Ishikawa (cell line): ENCODE results near the gene HASPIN.

Source experiments
- CEBPB ChIP-seq: IDR thresholded peaks from 2 replicates; pipeline ENCODE4 v1.6.1; 2012
- CREB1 ChIP-seq: IDR thresholded peaks from 2 replicates; pipeline ENCODE4 v1.6.1; 2012; ENCODE audit warnings: low read depth
- EGR1 ChIP-seq: IDR thresholded peaks from 2 replicates; pipeline ENCODE4 v1.6.1; 2012
- EP300 ChIP-seq: IDR thresholded peaks from 2 replicates; pipeline ENCODE4 v1.6.1; 2012; ENCODE audit warnings: borderline replicate concordance
- FOXM1 ChIP-seq: IDR thresholded peaks from 2 replicates; pipeline ENCODE4 v1.6.1; 2012; ENCODE audit warnings: low read depth, borderline replicate concordance
- MAX ChIP-seq: IDR thresholded peaks from 2 replicates; pipeline ENCODE4 v1.6.1; 2012
- NFIC ChIP-seq: IDR thresholded peaks from 2 replicates; pipeline ENCODE4 v1.6.1; 2012
- RAD21 ChIP-seq: IDR thresholded peaks from 2 replicates; pipeline ENCODE4 v1.6.1; 2012; ENCODE audit warnings: low read depth
- REST ChIP-seq: IDR thresholded peaks from 2 replicates; pipeline ENCODE4 v1.6.1; 2012; ENCODE audit warnings: low read depth, mild to moderate bottlenecking
- TAF1 ChIP-seq: IDR thresholded peaks from 2 replicates; pipeline ENCODE4 v1.6.1; 2012; ENCODE audit warnings: low read depth, mild to moderate bottlenecking
- TCF12 ChIP-seq: IDR thresholded peaks from 2 replicates; pipeline ENCODE4 v1.6.1; 2012; ENCODE audit warnings: low read depth
- TEAD4 ChIP-seq: IDR thresholded peaks from 2 replicates; pipeline ENCODE4 v1.6.1; 2012
- USF1 ChIP-seq: IDR thresholded peaks from 2 replicates; pipeline ENCODE4 v1.6.1; 2012
- YY1 ChIP-seq: IDR thresholded peaks from 2 replicates; pipeline ENCODE4 v1.6.1; 2012; ENCODE audit warnings: low read depth
- ZBTB7A ChIP-seq: IDR thresholded peaks from 2 replicates; pipeline ENCODE4 v1.6.1; 2012; ENCODE audit warnings: low read depth

The HASPIN gene

GRCh38 chr17:3723556-3724377, at the start of gene HASPIN:
Gene HASPIN, plus strand, starts transcription at chr17:3723903. Its CDS starts 33 bp downstream, at chr17:3723936.
- TF ChIP-seq ZBTB7A (0 out of 2 replicates have a peak, but pooled peaks have one; percentile 56), EP300 (peak; percentile 36; the same call in 1 of the 2 replicates), CEBPB (no peak), YY1 (peak; percentile 92), CREB1 (0 out of 2 replicates have a peak, but pooled peaks have one; percentile 32), TCF12 (no peak; the same call in 1 of the 2 replicates), REST (no peak), TEAD4 (no peak), NFIC (0 out of 2 replicates have a peak, but pooled peaks have one; percentile 27), TAF1 (peak; percentile 96), MAX (peak; percentile 74), USF1 (no peak), RAD21 (no peak), FOXM1 (peak; percentile 83), EGR1 (no peak; the same call in 1 of the 2 replicates)

GRCh38 chr17:3675886-3676285, 47.8 kb upstream of the HASPIN start:
- no peak for TF ChIP-seq FOXM1
- no peak for TF ChIP-seq YY1
- TF ChIP-seq REST = no peak
- no peak for TF ChIP-seq ZBTB7A
- TF ChIP-seq CREB1 = no peak

- TF ChIP-seq ZBTB7A (no peak), EGR1 (no peak), FOXM1 (no peak), RAD21 (no peak), CEBPB (no peak), MAX (no peak), TAF1 (no peak), NFIC (no peak), TCF12 (no peak), EP300 (no peak), YY1 (no peak), REST (no peak), TEAD4 (no peak), CREB1 (no peak)
These were observed 45.4 kb upstream of the HASPIN start for GRCh38 chr17:3678095-3678820.

GRCh38 chr17:3678821-3679530, 44.7 kb upstream of the HASPIN start:
- no peak for TF ChIP-seq EGR1
- TF ChIP-seq EP300 = no peak
- no peak for TF ChIP-seq FOXM1
- no peak for TF ChIP-seq CREB1
- no peak for TF ChIP-seq USF1
- TF ChIP-seq TCF12 = no peak
- no peak for TF ChIP-seq YY1
- TF ChIP-seq REST = no peak
- TF ChIP-seq NFIC = no peak
- no peak for TF ChIP-seq MAX
